K562 (cell line): ENCODE results near the gene NLRP9. TPM values are rescaled to one million over a fixed set of nuclear protein-coding genes. Genes with fewer than 3 reads are reported as not detected.

Source experiments
- FOXJ3 ChIP-seq: sonication (generic); formaldehyde crosslinking; IDR thresholded peaks from 2 replicates; pipeline ENCODE4 v1.4.0; 2020; ENCODE audit warnings: mild to moderate bottlenecking, missing genetic modification reagents
- KLF6 ChIP-seq: fragments of 250-450 bp; sonication (Bioruptor Pico); IDR thresholded peaks from 2 replicates; pipeline ENCODE4 v1.4.0; 2020; ENCODE audit warnings: mild to moderate bottlenecking, moderate library complexity, borderline replicate concordance
- MCM2 ChIP-seq: fragments of 450-650 bp; IDR thresholded peaks from 2 replicates; pipeline ENCODE4 v1.6.1; 2017; ENCODE audit warnings: low read depth, mild to moderate bottlenecking
- MGA ChIP-seq: fragments of 450-650 bp; IDR thresholded peaks from 2 replicates; pipeline ENCODE4 v1.6.1; 2016; ENCODE audit warnings: mild to moderate bottlenecking, moderate library complexity
- POLR3A ChIP-seq: IDR thresholded peaks from 2 replicates; pipeline ENCODE4 v1.6.1; 2011; ENCODE audit warnings: borderline replicate concordance, mild to moderate bottlenecking, moderate library complexity; ENCODE audit not compliant: insufficient read length, insufficient read depth; ENCODE audit errors: extremely low read depth
- SNIP1 ChIP-seq: fragments of 450-650 bp; IDR thresholded peaks from 2 replicates; pipeline ENCODE4 v1.7.1; 2017; ENCODE audit warnings: low read depth, mild to moderate bottlenecking
- SRSF9 ChIP-seq: fragments of 200-400 bp; formaldehyde crosslinking; IDR thresholded peaks from 2 replicates; pipeline ENCODE4 v1.6.1; 2017; ENCODE audit warnings: low read depth, low read length, borderline replicate concordance
- ZBED1 ChIP-seq: IDR thresholded peaks from 2 replicates; pipeline ENCODE4 v1.6.1; 2014
- ZNF3 ChIP-seq: fragments of 250-450 bp; sonication (Bioruptor Pico); IDR thresholded peaks from 2 replicates; pipeline ENCODE4 v1.5.0; 2021; ENCODE audit warnings: mild to moderate bottlenecking, moderate library complexity
- ZNF77 ChIP-seq: fragments of 250-450 bp; sonication (Bioruptor Pico); IDR thresholded peaks from 2 replicates; pipeline ENCODE4 v1.5.0; 2020
- polyA plus RNA-seq, 8 experiments: library from polyadenylated mRNA; depleted of rRNA in 4 of 8; stranded (reverse) in 5 of 8; unstranded in 3 of 8; fragments of >200 nt; fragmentation: Nextera tagmentation in 2 of 8; fragmentation: Illumina TruSeq in 1 of 8; extraction: Ambion mirVana in 2 of 8; extraction: Trizol in 1 of 8; gene quantifications; 2 replicates each; pipeline versions ENCODE4 v1.2.1 to v1.2.3, GENCODE V29; 2011 to 2014; ENCODE audit warnings: inconsistent platforms in 1 of 8, missing spikeins in 1 of 8
- total RNA-seq, 7 experiments: library from RNA; depleted of rRNA in 6 of 7; stranded (reverse); fragments of >200 nt in 6 of 7; fragmentation: Illumina TruSeq in 2 of 7; extraction: Trizol in 2 of 7; gene quantifications; 2 replicates each; pipeline versions ENCODE4 v1.2.1 to v1.2.3, GENCODE V29; 2011 to 2021; ENCODE audit warnings: low replicate concordance in 1 of 7
- TF ChIP-seq, protein P1 (sequence below): fragments of 150-350 bp; conservative IDR thresholded peaks from 2 replicates; pipeline ENCODE4 v1.6.1; 2014; ENCODE audit warnings: low read length
- TF ChIP-seq, protein P2 (sequence below): fragments of 200-800 bp; sonication (Bioruptor generic); IDR thresholded peaks from 2 replicates; pipeline ENCODE4 v1.6.1; 2017; ENCODE audit warnings: missing genetic modification characterization, missing compliant biosample characterization

The NLRP9 gene
- total and polyA plus RNA-seq, 9 of the 15 experiments (the other 6 are each of a cell fraction or from before 2014, with no cell fraction given): not detected

DNA sequence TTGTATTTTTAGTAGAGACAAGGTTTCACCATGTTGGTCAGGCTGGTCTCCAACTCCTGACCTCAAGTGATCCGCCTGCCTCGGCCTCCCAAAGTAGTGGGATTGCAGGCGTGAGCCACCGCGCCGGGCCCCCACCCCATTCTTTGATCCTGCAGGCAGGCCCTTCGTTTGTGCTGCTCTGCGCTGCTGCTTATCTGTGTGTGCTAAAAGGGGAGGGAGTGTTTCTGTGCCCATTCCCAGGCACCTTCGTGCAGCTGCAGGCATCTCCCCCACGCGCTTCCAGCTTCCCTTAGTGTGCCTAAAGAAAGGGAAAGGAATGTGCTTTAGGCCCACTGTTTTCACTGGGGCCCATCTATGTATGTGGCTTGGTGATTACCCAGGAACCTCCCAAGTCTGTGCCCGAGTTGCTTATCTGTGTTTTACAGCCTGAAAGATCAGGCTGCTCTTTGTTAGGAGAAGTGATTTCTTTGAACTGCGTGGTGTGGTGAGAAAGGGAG is 36.0 kb downstream of the NLRP9 start (continued):
- peak; percentile 73 for TF ChIP-seq MGA
- TF ChIP-seq POLR3A: no peak
- no peak for TF ChIP-seq ZNF3 (CRISPR knock-in tag)
- TF ChIP-seq SNIP1: no peak
- no peak for TF ChIP-seq FOXJ3
- TF ChIP-seq ZNF77 (CRISPR knock-in tag): no peak
- TF ChIP-seq MCM2: no peak
- TF ChIP-seq, protein P1, sequence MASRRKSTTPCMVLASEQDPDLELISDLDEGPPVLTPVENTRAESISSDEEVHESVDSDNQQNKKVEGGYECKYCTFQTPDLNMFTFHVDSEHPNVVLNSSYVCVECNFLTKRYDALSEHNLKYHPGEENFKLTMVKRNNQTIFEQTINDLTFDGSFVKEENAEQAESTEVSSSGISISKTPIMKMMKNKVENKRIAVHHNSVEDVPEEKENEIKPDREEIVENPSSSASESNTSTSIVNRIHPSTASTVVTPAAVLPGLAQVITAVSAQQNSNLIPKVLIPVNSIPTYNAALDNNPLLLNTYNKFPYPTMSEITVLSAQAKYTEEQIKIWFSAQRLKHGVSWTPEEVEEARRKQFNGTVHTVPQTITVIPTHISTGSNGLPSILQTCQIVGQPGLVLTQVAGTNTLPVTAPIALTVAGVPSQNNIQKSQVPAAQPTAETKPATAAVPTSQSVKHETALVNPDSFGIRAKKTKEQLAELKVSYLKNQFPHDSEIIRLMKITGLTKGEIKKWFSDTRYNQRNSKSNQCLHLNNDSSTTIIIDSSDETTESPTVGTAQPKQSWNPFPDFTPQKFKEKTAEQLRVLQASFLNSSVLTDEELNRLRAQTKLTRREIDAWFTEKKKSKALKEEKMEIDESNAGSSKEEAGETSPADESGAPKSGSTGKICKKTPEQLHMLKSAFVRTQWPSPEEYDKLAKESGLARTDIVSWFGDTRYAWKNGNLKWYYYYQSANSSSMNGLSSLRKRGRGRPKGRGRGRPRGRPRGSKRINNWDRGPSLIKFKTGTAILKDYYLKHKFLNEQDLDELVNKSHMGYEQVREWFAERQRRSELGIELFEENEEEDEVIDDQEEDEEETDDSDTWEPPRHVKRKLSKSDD: no peak
- no peak for TF ChIP-seq SRSF9
- TF ChIP-seq ZBED1: no peak
- TF ChIP-seq, protein P2, sequence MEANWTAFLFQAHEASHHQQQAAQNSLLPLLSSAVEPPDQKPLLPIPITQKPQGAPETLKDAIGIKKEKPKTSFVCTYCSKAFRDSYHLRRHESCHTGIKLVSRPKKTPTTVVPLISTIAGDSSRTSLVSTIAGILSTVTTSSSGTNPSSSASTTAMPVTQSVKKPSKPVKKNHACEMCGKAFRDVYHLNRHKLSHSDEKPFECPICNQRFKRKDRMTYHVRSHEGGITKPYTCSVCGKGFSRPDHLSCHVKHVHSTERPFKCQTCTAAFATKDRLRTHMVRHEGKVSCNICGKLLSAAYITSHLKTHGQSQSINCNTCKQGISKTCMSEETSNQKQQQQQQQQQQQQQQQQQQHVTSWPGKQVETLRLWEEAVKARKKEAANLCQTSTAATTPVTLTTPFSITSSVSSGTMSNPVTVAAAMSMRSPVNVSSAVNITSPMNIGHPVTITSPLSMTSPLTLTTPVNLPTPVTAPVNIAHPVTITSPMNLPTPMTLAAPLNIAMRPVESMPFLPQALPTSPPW: peak; percentile 82
- TF ChIP-seq KLF6 (CRISPR knock-in tag): no peak
